ENCODE results near the gene TRAK1. TPM values are rescaled to one million over a fixed set of nuclear protein-coding genes. Genes with fewer than 3 reads are reported as not detected.

The TRAK1 gene
- total RNA-seq, 1 experiment from 2014 or later = 46.8 TPM

DNA sequence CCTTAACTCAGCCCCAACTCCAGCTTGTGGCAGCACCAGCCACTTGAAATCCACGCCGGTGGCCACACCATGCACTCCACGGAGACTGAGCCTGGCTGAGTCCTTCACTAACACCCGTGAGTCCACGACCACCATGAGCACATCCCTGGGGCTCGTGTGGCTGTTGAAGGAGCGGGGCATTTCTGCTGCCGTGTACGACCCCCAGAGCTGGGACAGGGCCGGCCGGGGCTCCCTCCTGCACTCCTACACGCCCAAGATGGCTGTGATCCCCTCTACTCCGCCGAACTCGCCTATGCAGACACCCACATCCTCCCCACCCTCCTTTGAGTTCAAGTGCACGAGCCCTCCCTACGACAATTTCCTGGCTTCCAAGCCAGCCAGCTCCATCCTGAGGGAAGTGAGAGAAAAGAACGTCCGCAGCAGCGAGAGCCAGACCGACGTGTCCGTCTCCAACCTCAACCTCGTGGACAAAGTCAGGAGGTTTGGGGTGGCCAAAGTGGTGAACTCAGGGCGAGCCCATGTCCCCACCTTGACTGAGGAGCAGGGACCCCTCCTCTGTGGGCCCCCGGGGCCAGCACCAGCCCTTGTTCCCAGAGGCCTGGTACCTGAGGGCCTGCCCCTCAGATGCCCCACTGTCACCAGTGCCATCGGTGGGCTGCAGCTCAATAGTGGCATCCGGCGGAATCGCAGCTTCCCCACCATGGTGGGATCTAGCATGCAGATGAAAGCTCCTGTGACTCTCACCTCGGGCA, 132.0 kb downstream of the TRAK1 start:
- Histone ChIP-seq H4K20me1 (ENCODE audit: insufficient read depth) (no peaks in the 10 kb centered on the region), H3F3A (ENCODE audit: insufficient read depth, low read depth) (no peaks in the 10 kb centered on the region), H3K4me2 (no peak overlapping the region), H3K9me3 (ENCODE audit: insufficient read depth, low read depth) (no peaks in the 10 kb centered on the region), H3K4me1 (replicated peaks; ENCODE audit: insufficient read depth) (no peaks in the 10 kb centered on the region), H3K4me3 (no peak overlapping the region), H3K27me3 (ENCODE audit: insufficient read depth, low read depth) (no peaks in the 10 kb centered on the region), H3K79me2 (ENCODE audit: low read depth) (no peaks in the 10 kb centered on the region), H3K9me2 (ENCODE audit: insufficient read depth) (no peaks in the 10 kb centered on the region), H3K27ac (no peak overlapping the region), H2AFZ (no peak overlapping the region), H3K36me3 (ENCODE audit: low read depth) (no peaks in the 10 kb centered on the region)
- TF ChIP-seq EZH2 (IDR thresholded peaks at IDR 0.05; ENCODE audit: low read depth) = no peak
- TF ChIP-seq, protein P1, sequence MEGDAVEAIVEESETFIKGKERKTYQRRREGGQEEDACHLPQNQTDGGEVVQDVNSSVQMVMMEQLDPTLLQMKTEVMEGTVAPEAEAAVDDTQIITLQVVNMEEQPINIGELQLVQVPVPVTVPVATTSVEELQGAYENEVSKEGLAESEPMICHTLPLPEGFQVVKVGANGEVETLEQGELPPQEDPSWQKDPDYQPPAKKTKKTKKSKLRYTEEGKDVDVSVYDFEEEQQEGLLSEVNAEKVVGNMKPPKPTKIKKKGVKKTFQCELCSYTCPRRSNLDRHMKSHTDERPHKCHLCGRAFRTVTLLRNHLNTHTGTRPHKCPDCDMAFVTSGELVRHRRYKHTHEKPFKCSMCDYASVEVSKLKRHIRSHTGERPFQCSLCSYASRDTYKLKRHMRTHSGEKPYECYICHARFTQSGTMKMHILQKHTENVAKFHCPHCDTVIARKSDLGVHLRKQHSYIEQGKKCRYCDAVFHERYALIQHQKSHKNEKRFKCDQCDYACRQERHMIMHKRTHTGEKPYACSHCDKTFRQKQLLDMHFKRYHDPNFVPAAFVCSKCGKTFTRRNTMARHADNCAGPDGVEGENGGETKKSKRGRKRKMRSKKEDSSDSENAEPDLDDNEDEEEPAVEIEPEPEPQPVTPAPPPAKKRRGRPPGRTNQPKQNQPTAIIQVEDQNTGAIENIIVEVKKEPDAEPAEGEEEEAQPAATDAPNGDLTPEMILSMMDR (conservative IDR thresholded peaks at IDR 0.05) = no peak
- ChIA-PET POLR2A (ENCODE audit: unreplicated experiment) (no interaction called here), CTCF (interaction anchor here (0.6 kb wide), 1 partner anchor 313 kb away, joined by 3 read pairs; no protein-coding TSS in a partner anchor)
- no TSS peak for BruUV-seq (replicated peaks)
- DNase-seq = no peak
- intact Hi-C loops (cut with micrococcal nuclease; ENCODE audit: unreplicated experiment) = no loop called here

DNA sequence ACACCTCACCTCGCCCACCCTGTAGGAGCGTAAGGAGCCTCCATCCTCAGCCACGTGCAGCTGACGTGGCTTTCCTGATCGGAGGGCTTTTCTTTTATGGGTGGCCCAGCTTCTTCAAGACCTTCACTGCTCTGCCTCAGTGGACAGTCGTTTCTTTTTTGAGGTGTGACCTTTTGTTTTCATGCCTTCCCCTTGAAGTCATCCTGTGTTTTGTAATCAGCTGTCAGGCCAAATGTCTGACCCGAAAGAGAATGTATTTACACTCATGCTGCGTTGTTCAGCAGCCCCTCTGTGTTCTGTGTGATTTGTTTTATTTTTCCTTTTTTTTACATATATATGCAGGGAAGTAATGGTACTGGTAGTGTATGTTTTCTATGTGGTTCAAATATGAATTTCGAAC, 133.0 kb downstream of the TRAK1 start:
- ChIA-PET CTCF (no interaction called here), POLR2A (ENCODE audit: unreplicated experiment) (no interaction called here)
- Histone ChIP-seq H3K27ac (no peak overlapping the region), H3F3A (ENCODE audit: insufficient read depth, low read depth) (no peaks in the 10 kb centered on the region), H3K4me2 (no peak overlapping the region), H3K9me3 (ENCODE audit: insufficient read depth, low read depth) (no peaks in the 10 kb centered on the region), H4K20me1 (ENCODE audit: insufficient read depth) (no peaks in the 10 kb centered on the region), H3K79me2 (ENCODE audit: low read depth) (no peaks in the 10 kb centered on the region), H3K4me1 (replicated peaks; ENCODE audit: insufficient read depth) (no peaks in the 10 kb centered on the region), H3K27me3 (ENCODE audit: insufficient read depth, low read depth) (no peaks in the 10 kb centered on the region), H2AFZ (no peak overlapping the region), H3K9me2 (ENCODE audit: insufficient read depth) (no peaks in the 10 kb centered on the region), H3K36me3 (ENCODE audit: low read depth) (no peaks in the 10 kb centered on the region), H3K4me3 (no peak overlapping the region)
- no TSS peak for BruUV-seq (replicated peaks)
- TF ChIP-seq, protein P1 (conservative IDR thresholded peaks at IDR 0.05) = no peak
- no peak for TF ChIP-seq EZH2 (IDR thresholded peaks at IDR 0.05; ENCODE audit: low read depth)
- DNase-seq = no peak
- intact Hi-C loops (cut with micrococcal nuclease; ENCODE audit: unreplicated experiment) = no loop called here

DNA sequence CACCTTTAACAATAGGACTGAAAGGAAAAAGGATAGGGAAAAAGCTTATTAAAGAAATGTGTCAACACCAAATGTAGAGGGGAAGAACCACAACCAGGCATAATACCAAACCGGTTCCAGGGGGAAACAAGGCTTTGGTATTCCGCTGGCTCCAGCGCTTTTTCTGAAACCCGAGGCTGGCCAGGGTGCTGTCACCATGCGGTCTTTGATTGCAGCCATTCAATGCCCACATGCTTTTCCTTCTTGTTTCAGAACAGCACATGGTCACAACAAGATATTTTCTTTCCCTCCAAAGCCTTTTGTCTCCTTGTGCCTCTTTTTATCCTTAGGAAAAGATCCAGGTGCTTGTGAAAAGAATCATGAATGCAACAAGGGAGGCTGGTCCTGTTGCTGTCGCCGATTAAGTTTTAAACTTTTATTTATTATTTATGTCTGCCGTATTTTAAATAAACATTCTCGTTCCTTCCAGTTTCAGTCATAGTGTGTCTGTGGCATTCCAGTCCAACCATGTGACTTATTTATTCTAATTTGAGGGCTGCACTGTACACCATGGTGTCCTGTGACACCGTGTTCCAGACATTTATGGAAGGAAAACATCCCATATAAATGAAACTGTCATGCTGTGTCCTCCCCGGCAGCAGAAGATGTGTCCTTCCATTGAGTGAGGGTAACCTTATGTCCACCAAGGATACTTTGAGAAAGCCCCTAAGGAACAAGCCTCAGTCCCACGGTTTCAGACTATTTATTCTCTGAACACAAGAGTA, 133.7 kb downstream of the TRAK1 start:
- Histone ChIP-seq H3K4me3 (no peak overlapping the region), H3K79me2 (ENCODE audit: low read depth) (no peaks in the 10 kb centered on the region), H3K4me2 (no peak overlapping the region), H3K27me3 (ENCODE audit: insufficient read depth, low read depth) (no peaks in the 10 kb centered on the region), H4K20me1 (ENCODE audit: insufficient read depth) (no peaks in the 10 kb centered on the region), H3F3A (ENCODE audit: insufficient read depth, low read depth) (no peaks in the 10 kb centered on the region), H3K27ac (no peak overlapping the region), H3K9me2 (ENCODE audit: insufficient read depth) (no peaks in the 10 kb centered on the region), H3K36me3 (ENCODE audit: low read depth) (no peaks in the 10 kb centered on the region), H2AFZ (no peak overlapping the region), H3K4me1 (replicated peaks; ENCODE audit: insufficient read depth) (no peaks in the 10 kb centered on the region), H3K9me3 (ENCODE audit: insufficient read depth, low read depth) (no peaks in the 10 kb centered on the region)
- BruUV-seq (replicated peaks) = no TSS peak
- no peak for TF ChIP-seq EZH2 (IDR thresholded peaks at IDR 0.05; ENCODE audit: low read depth)
- TF ChIP-seq, protein P1 (conservative IDR thresholded peaks at IDR 0.05) = no peak
- intact Hi-C loops (cut with micrococcal nuclease; ENCODE audit: unreplicated experiment) = loop anchor here (5.0 kb wide), 1 partner anchor 612 kb away; no protein-coding TSS in a partner anchor
- ChIA-PET CTCF (no interaction called here), POLR2A (ENCODE audit: unreplicated experiment) (no interaction called here)
- no peak for DNase-seq
